ENCODE measurements around the gene TIMP4. TPM values are rescaled to one million over a fixed set of nuclear protein-coding genes. Genes with fewer than 3 reads are reported as not detected.
A peak's percentile ranks its signal among the peaks of the same experiment; 100 is the strongest.

Gene TIMP4
- total RNA-seq, 1 experiment from 2014 or later: not detected

GRCh38 chr3:12192655-12193484 lies 34.2 kb upstream of the TIMP4 start:
- DNase-seq (ENCODE audit: low read depth, low spot score): no peak
- H3K36me3 ChIP-seq (ENCODE audit: control insufficient read depth, insufficient read depth, low read length): no peaks in the 10 kb centered on the region
- POLR2A ChIA-PET: no interaction called here
- no peak for ATAC-seq
- peak overlapping the region; percentile 76 for H3K27ac ChIP-seq (ENCODE audit: low read length)
- CTCF ChIA-PET: no interaction called here
- TF ChIP-seq, protein P1, sequence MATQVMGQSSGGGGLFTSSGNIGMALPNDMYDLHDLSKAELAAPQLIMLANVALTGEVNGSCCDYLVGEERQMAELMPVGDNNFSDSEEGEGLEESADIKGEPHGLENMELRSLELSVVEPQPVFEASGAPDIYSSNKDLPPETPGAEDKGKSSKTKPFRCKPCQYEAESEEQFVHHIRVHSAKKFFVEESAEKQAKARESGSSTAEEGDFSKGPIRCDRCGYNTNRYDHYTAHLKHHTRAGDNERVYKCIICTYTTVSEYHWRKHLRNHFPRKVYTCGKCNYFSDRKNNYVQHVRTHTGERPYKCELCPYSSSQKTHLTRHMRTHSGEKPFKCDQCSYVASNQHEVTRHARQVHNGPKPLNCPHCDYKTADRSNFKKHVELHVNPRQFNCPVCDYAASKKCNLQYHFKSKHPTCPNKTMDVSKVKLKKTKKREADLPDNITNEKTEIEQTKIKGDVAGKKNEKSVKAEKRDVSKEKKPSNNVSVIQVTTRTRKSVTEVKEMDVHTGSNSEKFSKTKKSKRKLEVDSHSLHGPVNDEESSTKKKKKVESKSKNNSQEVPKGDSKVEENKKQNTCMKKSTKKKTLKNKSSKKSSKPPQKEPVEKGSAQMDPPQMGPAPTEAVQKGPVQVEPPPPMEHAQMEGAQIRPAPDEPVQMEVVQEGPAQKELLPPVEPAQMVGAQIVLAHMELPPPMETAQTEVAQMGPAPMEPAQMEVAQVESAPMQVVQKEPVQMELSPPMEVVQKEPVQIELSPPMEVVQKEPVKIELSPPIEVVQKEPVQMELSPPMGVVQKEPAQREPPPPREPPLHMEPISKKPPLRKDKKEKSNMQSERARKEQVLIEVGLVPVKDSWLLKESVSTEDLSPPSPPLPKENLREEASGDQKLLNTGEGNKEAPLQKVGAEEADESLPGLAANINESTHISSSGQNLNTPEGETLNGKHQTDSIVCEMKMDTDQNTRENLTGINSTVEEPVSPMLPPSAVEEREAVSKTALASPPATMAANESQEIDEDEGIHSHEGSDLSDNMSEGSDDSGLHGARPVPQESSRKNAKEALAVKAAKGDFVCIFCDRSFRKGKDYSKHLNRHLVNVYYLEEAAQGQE (IDR thresholded peaks at IDR 0.05; ENCODE audit: insufficient read depth in 1 of 2, low read depth in 2 of 2, low read length in 1 of 2): no peak
- TF ChIP-seq POLR2AphosphoS5 (IDR thresholded peaks at IDR 0.05; ENCODE audit: low read depth, low read length): no peak
- no peak for TF ChIP-seq SIN3A (IDR thresholded peaks at IDR 0.05; ENCODE audit: borderline replicate concordance, insufficient read depth, low read depth, low read length)
- TF ChIP-seq TCF7L2 (IDR thresholded peaks at IDR 0.05; ENCODE audit: low read depth, low read length): no peak
- no peak for TF ChIP-seq CTCF (IDR thresholded peaks at IDR 0.05)
- intact Hi-C loops (cut with micrococcal nuclease; ENCODE audit: unreplicated experiment): loop anchor here (10.0 kb wide), 1 partner anchor 92 kb away; the partner anchor contains the start of gene PPARG
- no peaks in the 10 kb centered on the region for H3K27me3 ChIP-seq (ENCODE audit: control insufficient read depth, insufficient read depth, low read length)
- in situ Hi-C loops (cut with HindIII; ENCODE audit: low pct_unique_long_range_greater_than_20kb, low sequenced_read_pairs): no loop called here
- H3K9me3 ChIP-seq (ENCODE audit: control insufficient read depth, insufficient read depth, low read depth, low read length): no peaks in the 10 kb centered on the region
- no TSS peak for BruUV-seq (replicated peaks)
- H3K4me3 ChIP-seq (ENCODE audit: low read depth in 2 of 2, low read length in 2 of 2): no peak overlapping the region
- peaks cover 28% of the 10 kb centered on the region for H3K4me1 ChIP-seq (ENCODE audit: control insufficient read depth, insufficient read depth, low read length)

- DNase-seq (ENCODE audit: low read depth, low spot score): no peak
- H3K4me1 ChIP-seq (ENCODE audit: control insufficient read depth, insufficient read depth, low read length): peaks cover 28% of the 10 kb centered on the region
Observed at GRCh38 chr3:12192173-12192572, 33.5 kb upstream of the TIMP4 start.

More at GRCh38 chr3:12192173-12192572, 33.5 kb upstream of the TIMP4 start:
- TF ChIP-seq TCF7L2 (IDR thresholded peaks at IDR 0.05; ENCODE audit: low read depth, low read length) (no peak), SIN3A (IDR thresholded peaks at IDR 0.05; ENCODE audit: borderline replicate concordance, insufficient read depth, low read depth, low read length) (no peak), POLR2AphosphoS5 (IDR thresholded peaks at IDR 0.05; ENCODE audit: low read depth, low read length) (no peak), CTCF (IDR thresholded peaks at IDR 0.05) (no peak)
- TF ChIP-seq, protein P1 (IDR thresholded peaks at IDR 0.05; ENCODE audit: insufficient read depth in 1 of 2, low read depth in 2 of 2, low read length in 1 of 2): no peak
- H3K27me3 ChIP-seq (ENCODE audit: control insufficient read depth, insufficient read depth, low read length): no peaks in the 10 kb centered on the region
- H3K4me3 ChIP-seq (ENCODE audit: low read depth in 2 of 2, low read length in 2 of 2): no peak overlapping the region
- H3K27ac ChIP-seq (ENCODE audit: low read length): peak overlapping the region; percentile 76
- POLR2A ChIA-PET: interaction anchor here (0.5 kb wide), 1 partner anchor 9 kb away, joined by 3 read pairs; no protein-coding TSS in a partner anchor
- BruUV-seq (replicated peaks): no TSS peak
- ATAC-seq: no peak
- no peaks in the 10 kb centered on the region for H3K9me3 ChIP-seq (ENCODE audit: control insufficient read depth, insufficient read depth, low read depth, low read length)
- CTCF ChIA-PET: no interaction called here
- in situ Hi-C loops (cut with HindIII; ENCODE audit: low pct_unique_long_range_greater_than_20kb, low sequenced_read_pairs) (no loop called here), intact Hi-C loops (cut with micrococcal nuclease; ENCODE audit: unreplicated experiment) (loop anchor here (10.0 kb wide), 1 partner anchor 93 kb away; the partner anchor contains the start of gene PPARG)
- H3K36me3 ChIP-seq (ENCODE audit: control insufficient read depth, insufficient read depth, low read length): no peaks in the 10 kb centered on the region

All from Panc1 (cell line).